DOHH2 (cell line): ENCODE measurements around the gene H2AZ2.
A peak's percentile ranks its signal among the peaks of the same experiment; 100 is the strongest.

ENCODE experiments used
- H3F3A ChIP-seq: fragments of 200-600 bp; sonication (generic), shearing (Covaris generic); 2 replicates; pipeline ENCODE4 v1.6.0; 2016; ENCODE audit warnings: antibody characterized with exemption, mild to moderate bottlenecking; ENCODE audit not compliant: control insufficient read depth, insufficient read depth
- H3K27ac ChIP-seq: fragments of 200-600 bp; sonication (generic); 2 replicates; pipeline ENCODE4 v1.5.1; 2014; ENCODE audit warnings: low read depth, mild to moderate bottlenecking, low read length, moderate library complexity
- H3K27me3 ChIP-seq: fragments of 200-600 bp; sonication (generic); 2 replicates; pipeline ENCODE4 v1.6.1; 2014; ENCODE audit warnings: mild to moderate bottlenecking, low read length, mixed read lengths; ENCODE audit not compliant: control insufficient read depth
- H3K36me3 ChIP-seq: fragments of 200-600 bp; sonication (generic); 2 replicates; pipeline ENCODE4 v1.6.1; 2014; ENCODE audit warnings: mild to moderate bottlenecking, low read length, moderate library complexity, mixed read lengths; ENCODE audit not compliant: control insufficient read depth
- H3K4me1 ChIP-seq: fragments of 200-600 bp; sonication (generic); 2 replicates; pipeline ENCODE4 v1.6.1; 2014; ENCODE audit warnings: mild to moderate bottlenecking, low read length, mixed read lengths; ENCODE audit not compliant: control insufficient read depth
- H3K4me2 ChIP-seq: fragments of 200-600 bp; sonication (generic); 2 replicates; pipeline ENCODE4 v1.6.0; 2014; ENCODE audit warnings: mild to moderate bottlenecking, low read length, moderate library complexity
- H3K4me3 ChIP-seq: fragments of 200-600 bp; sonication (generic); 2 replicates; pipeline ENCODE4 v1.5.1; 2014; ENCODE audit warnings: mild to moderate bottlenecking, low read length, mixed read lengths
- H3K79me2 ChIP-seq: fragments of 200-600 bp; sonication (generic); 2 replicates; pipeline ENCODE4 v1.6.1; 2014; ENCODE audit warnings: mild to moderate bottlenecking, low read length, mixed read lengths; ENCODE audit not compliant: control insufficient read depth
- H3K9me2 ChIP-seq: fragments of 200-600 bp; sonication (generic); replicated peaks from 2 replicates; pipeline ENCODE4 v1.6.1; 2014; ENCODE audit warnings: mild to moderate bottlenecking, low read length, mixed read lengths; ENCODE audit not compliant: control insufficient read depth
- H3K9me3 ChIP-seq: fragments of 200-600 bp; sonication (generic); 2 replicates; pipeline ENCODE4 v1.6.1; 2014; ENCODE audit warnings: antibody characterized with exemption, low read length, mixed read lengths; ENCODE audit not compliant: control insufficient read depth, insufficient read depth
- H4K20me1 ChIP-seq: fragments of 200-600 bp; sonication (generic); 2 replicates; pipeline ENCODE4 v1.6.0; 2014; ENCODE audit warnings: low read depth, mild to moderate bottlenecking, antibody characterized with exemption, low read length, moderate library complexity; ENCODE audit not compliant: control insufficient read depth, insufficient read depth
- CTCF ChIP-seq: fragments of 200-600 bp; sonication (generic); IDR thresholded peaks from one replicate; pipeline ENCODE4 v1.5.1; 2014; ENCODE audit warnings: antibody characterized with exemption, mild to moderate bottlenecking, low read depth, low read length; ENCODE audit not compliant: poor library complexity, severe bottlenecking
- EZH2phosphoT487 ChIP-seq: fragments of 200-600 bp; sonication (generic); IDR thresholded peaks from 2 replicates; pipeline ENCODE4 v1.6.1; 2017; ENCODE audit warnings: borderline replicate concordance, mild to moderate bottlenecking, antibody characterized with exemption, low read length, moderate library complexity, mixed read lengths

The H2AZ2 gene

GRCh38 chr7:44889086-44889781, 41.3 kb upstream of the H2AZ2 start:
- no peaks in the 10 kb centered on the region for H3K9me3 ChIP-seq
- H3K4me2 ChIP-seq, result no peak overlapping the region
- no peak overlapping the region for H3K4me3 ChIP-seq
- no peaks in the 10 kb centered on the region for H3K27me3 ChIP-seq
- H3K36me3 ChIP-seq, result peaks cover 11% of the 10 kb centered on the region
- peaks cover 34% of the 10 kb centered on the region for H3K4me1 ChIP-seq
- H4K20me1 ChIP-seq, result peaks cover 4% of the 10 kb centered on the region; the same call in 1 of the 2 replicates
- H3K79me2 ChIP-seq, result peaks cover 22% of the 10 kb centered on the region
- no peaks in the 10 kb centered on the region for H3K9me2 ChIP-seq
- TF ChIP-seq CTCF (no peak), EZH2phosphoT487 (no peak)
- no peak overlapping the region for H3K27ac ChIP-seq
- peaks cover 15% of the 10 kb centered on the region for H3F3A ChIP-seq

- H3K4me3 ChIP-seq, result no peak overlapping the region
- H3K79me2 ChIP-seq, result peaks cover 42% of the 10 kb centered on the region
- no peaks in the 10 kb centered on the region for H3K9me3 ChIP-seq
- H3K4me2 ChIP-seq, result peak overlapping the region; percentile 90
- H3K36me3 ChIP-seq, result peaks cover 30% of the 10 kb centered on the region
- H4K20me1 ChIP-seq, result peaks cover 19% of the 10 kb centered on the region
- TF ChIP-seq EZH2phosphoT487, result no peak
- TF ChIP-seq CTCF, result no peak
- H3K9me2 ChIP-seq, result no peaks in the 10 kb centered on the region
- H3K27ac ChIP-seq, result no peak overlapping the region
- H3K4me1 ChIP-seq, result peaks cover 54% of the 10 kb centered on the region
- H3K27me3 ChIP-seq, result no peaks in the 10 kb centered on the region
- peaks cover 15% of the 10 kb centered on the region for H3F3A ChIP-seq
Measured at GRCh38 chr7:44887293-44887692, 39.4 kb upstream of the H2AZ2 start.

GRCh38 chr7:44885394-44886317, 37.8 kb upstream of the H2AZ2 start, which contains the start of gene PURB:
Gene PURB, minus strand, starts transcription at chr7:44885530. Its CDS starts 182 bp downstream, at chr7:44885348.
- peaks cover 60% of the 10 kb centered on the region for H3K4me1 ChIP-seq
- peaks cover 46% of the 10 kb centered on the region for H3K36me3 ChIP-seq
- H3K27ac ChIP-seq, result peak within 1 kb of the TSS; percentile 90
- no peak for TF ChIP-seq EZH2phosphoT487
- TF ChIP-seq CTCF, result no peak
- H3F3A ChIP-seq, result peaks cover 15% of the 10 kb centered on the region
- no peaks in the 10 kb centered on the region for H3K9me2 ChIP-seq
- H3K79me2 ChIP-seq, result peaks cover 58% of the 10 kb centered on the region
- H3K27me3 ChIP-seq, result no peaks in the 10 kb centered on the region
- peaks cover 35% of the 10 kb centered on the region for H4K20me1 ChIP-seq
- peak within 1 kb of the TSS; percentile 90 for H3K4me2 ChIP-seq
- H3K4me3 ChIP-seq, result peak within 1 kb of the TSS; percentile 88
- no peaks in the 10 kb centered on the region for H3K9me3 ChIP-seq
